T1000 (cell line): Measurements from ENCODE around the gene NPY5R.
A peak's percentile ranks its signal among the peaks of the same experiment; 100 is the strongest.

ENCODE experiments used
- DNase-seq: peaks from one replicate; lab custom pipeline; 2025; ENCODE audit warnings: mixed read lengths; lab: John Stamatoyannopoulos, UW

Gene NPY5R

GRCh38 chr4:163343604-163344146 lies at the start of gene NPY5R:
TSS of gene NPY5R (plus strand) at chr4:163343892. CDS start at chr4:163350274, 6,382 bp downstream.
- no peak for DNase-seq

GRCh38 chr4:163295138-163295537 lies 48.6 kb upstream of the NPY5R start:
- no peak for DNase-seq

GRCh38 chr4:163300445-163300844 lies 43.2 kb upstream of the NPY5R start:
- DNase-seq, result no peak

- no peak for DNase-seq
Observed at GRCh38 chr4:163303069-163303468, 40.6 kb upstream of the NPY5R start.

- no peak for DNase-seq
Observed at GRCh38 chr4:163309466-163309865, 34.2 kb upstream of the NPY5R start.

- no peak for DNase-seq
Observed at GRCh38 chr4:163317110-163317509, 26.6 kb upstream of the NPY5R start.

GRCh38 chr4:163330916-163331628 lies 12.6 kb upstream of the NPY5R start:
- DNase-seq, result no peak

- no peak for DNase-seq
Observed at GRCh38 chr4:163331629-163332376, 11.9 kb upstream of the NPY5R start.

GRCh38 chr4:163332526-163333406 lies 10.9 kb upstream of the NPY5R start, which contains the start of gene NPY1R:
TSS of gene NPY1R (minus strand) at chr4:163332596. CDS start at chr4:163326554, 6,042 bp downstream.
- peak; percentile 58 for DNase-seq

- no peak for DNase-seq
Observed at GRCh38 chr4:163335384-163335783, 8.3 kb upstream of the NPY5R start.

GRCh38 chr4:163344147-163345125 lies 744 bp downstream of the NPY5R start:
- no peak for DNase-seq

- DNase-seq, result no peak
Observed at GRCh38 chr4:163350672-163351071, 7.0 kb downstream of the NPY5R start.

- no peak for DNase-seq
Observed at GRCh38 chr4:163353054-163353453, 9.4 kb downstream of the NPY5R start.

GRCh38 chr4:163356104-163356503 lies 12.4 kb downstream of the NPY5R start:
- no peak for DNase-seq

- no peak for DNase-seq
Observed at GRCh38 chr4:163367651-163368050, 24.0 kb downstream of the NPY5R start.

- no peak for DNase-seq
Observed at GRCh38 chr4:163372029-163372428, 28.3 kb downstream of the NPY5R start.

- no peak for DNase-seq
Observed at GRCh38 chr4:163378661-163379060, 35.0 kb downstream of the NPY5R start.

- no peak for DNase-seq
Observed at GRCh38 chr4:163380703-163381102, 37.0 kb downstream of the NPY5R start.

- no peak for DNase-seq
Observed at GRCh38 chr4:163382178-163382869, 38.6 kb downstream of the NPY5R start.

- no peak for DNase-seq
Observed at GRCh38 chr4:163384434-163384833, 40.7 kb downstream of the NPY5R start.
